Activated T-cell treated with anti-CD3 and anti-CD28 coated beads, Interleukin-2, amount 50 U/mL, for 4 hours (primary cell): ENCODE results near the gene RBBP8NL. TPM values are rescaled to one million over a fixed set of nuclear protein-coding genes. Genes with fewer than 3 reads are reported as not detected.

Experiments used
- ATAC-seq, 2 donors: fragments of 200-7000 bp; cut with Tn5 transposase; one replicate each; pipeline ENCODE4 v1.10.0; 2021
- DNase-seq: peaks from one replicate; pipeline ENCODE4 v3.0.0-alpha.2; 2020
- H3K27me3 Mint-ChIP-seq: one replicate; pipeline ENCODE4 v1.8.0; 2021; ENCODE audit warnings: low read depth, mixed read lengths
- H3K36me3 Mint-ChIP-seq: one replicate; pipeline ENCODE4 v1.8.0; 2022; ENCODE audit warnings: mixed read lengths; ENCODE audit not compliant: insufficient read depth
- H3K4me1 Mint-ChIP-seq: one replicate; pipeline ENCODE4 v1.8.0; 2021; ENCODE audit warnings: low read depth, mixed read lengths
- H3K4me3 Mint-ChIP-seq: one replicate; pipeline ENCODE4 v1.8.0; 2021; ENCODE audit warnings: mild to moderate bottlenecking, moderate library complexity, mixed read lengths
- H3K9me3 Mint-ChIP-seq: one replicate; pipeline ENCODE4 v1.8.0; 2021; ENCODE audit warnings: mixed read lengths
- total RNA-seq, 3 donors: library from RNA; stranded (reverse); gene quantifications; one replicate each; pipeline ENCODE4 v1.2.1, GENCODE V29; 2021

Gene RBBP8NL
- total RNA-seq, 3 donors from 2014 or later = not detected

DNA sequence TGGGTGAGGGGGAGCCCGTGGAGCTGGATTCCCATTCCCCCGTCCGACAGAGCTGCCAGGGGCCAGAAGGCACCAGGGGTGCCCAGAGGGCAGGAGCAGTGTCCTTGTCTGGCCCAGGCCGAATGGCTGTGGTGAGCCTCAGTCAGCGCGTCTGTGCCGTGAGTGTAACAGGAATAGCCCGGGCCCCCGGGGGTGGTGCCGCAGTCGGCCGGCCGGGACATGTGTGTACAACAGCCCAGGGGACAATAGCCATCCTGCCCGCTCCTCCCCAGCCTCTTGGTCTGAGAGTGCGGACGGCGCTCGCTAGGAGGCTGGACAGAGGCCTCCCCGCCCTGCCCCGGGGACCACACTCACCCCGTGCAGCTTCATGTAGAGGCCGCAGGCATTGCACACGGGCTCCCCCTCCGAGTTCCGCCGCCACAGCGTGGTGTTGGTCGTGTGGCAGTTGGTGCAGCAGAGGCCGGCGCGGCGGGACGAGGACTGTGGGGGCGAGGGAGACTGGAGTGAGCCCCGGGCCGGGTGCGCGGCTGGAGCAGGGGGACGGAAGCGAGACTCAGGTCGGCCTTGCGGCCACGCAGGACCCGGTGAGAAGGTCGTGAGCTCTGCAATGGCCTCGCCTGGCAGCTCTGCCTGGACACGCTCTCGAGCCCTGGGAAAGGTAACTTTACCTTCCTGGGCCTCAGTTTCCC is 38.9 kb upstream of the RBBP8NL start:
- no peak for ATAC-seq
- Mint-ChIP-seq H3K4me1 (no peaks in the 10 kb centered on the region), H3K36me3 (no peaks in the 10 kb centered on the region)

GRCh38 chr20:62464990-62465389 is 37.7 kb upstream of the RBBP8NL start:
- H3K27me3 Mint-ChIP-seq = peaks cover 10% of the 10 kb centered on the region
- no peak overlapping the region for H3K4me3 Mint-ChIP-seq
- no peak for DNase-seq
- H3K4me1 Mint-ChIP-seq = no peaks in the 10 kb centered on the region
- H3K36me3 Mint-ChIP-seq = no peaks in the 10 kb centered on the region
- no peak for ATAC-seq
- H3K9me3 Mint-ChIP-seq = no peaks in the 10 kb centered on the region

More for the DNA sequence above, 38.9 kb upstream of the RBBP8NL start:
- no peak for DNase-seq
- H3K9me3 Mint-ChIP-seq = no peaks in the 10 kb centered on the region
- peaks cover 12% of the 10 kb centered on the region for H3K27me3 Mint-ChIP-seq
- no peak overlapping the region for H3K4me3 Mint-ChIP-seq

DNA sequence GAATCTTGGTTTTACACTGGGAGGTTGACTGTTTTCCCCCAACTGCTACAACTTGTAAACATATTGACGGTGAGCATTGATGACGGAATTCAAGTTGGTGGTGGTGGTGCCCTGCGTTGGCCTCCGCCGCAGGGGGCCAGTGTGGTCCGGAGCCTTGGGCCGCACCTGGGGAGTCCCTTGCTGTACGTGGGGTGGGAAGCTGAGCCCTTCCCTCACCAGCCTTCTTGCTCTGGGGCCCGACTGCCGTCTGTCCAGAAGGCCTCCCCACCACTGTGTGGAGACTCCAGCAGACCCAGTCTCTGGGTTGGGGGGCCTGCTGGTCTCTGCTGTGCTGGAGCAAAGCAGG is 37.1 kb upstream of the RBBP8NL start:
- no peaks in the 10 kb centered on the region for H3K4me1 Mint-ChIP-seq
- H3K4me3 Mint-ChIP-seq = no peak overlapping the region
- H3K9me3 Mint-ChIP-seq = no peaks in the 10 kb centered on the region
- H3K27me3 Mint-ChIP-seq = peaks cover 8% of the 10 kb centered on the region
- no peaks in the 10 kb centered on the region for H3K36me3 Mint-ChIP-seq
- no peak for ATAC-seq
- DNase-seq = no peak

GRCh38 chr20:62463651-62464424 is 36.5 kb upstream of the RBBP8NL start:
- no peak for ATAC-seq

DNA sequence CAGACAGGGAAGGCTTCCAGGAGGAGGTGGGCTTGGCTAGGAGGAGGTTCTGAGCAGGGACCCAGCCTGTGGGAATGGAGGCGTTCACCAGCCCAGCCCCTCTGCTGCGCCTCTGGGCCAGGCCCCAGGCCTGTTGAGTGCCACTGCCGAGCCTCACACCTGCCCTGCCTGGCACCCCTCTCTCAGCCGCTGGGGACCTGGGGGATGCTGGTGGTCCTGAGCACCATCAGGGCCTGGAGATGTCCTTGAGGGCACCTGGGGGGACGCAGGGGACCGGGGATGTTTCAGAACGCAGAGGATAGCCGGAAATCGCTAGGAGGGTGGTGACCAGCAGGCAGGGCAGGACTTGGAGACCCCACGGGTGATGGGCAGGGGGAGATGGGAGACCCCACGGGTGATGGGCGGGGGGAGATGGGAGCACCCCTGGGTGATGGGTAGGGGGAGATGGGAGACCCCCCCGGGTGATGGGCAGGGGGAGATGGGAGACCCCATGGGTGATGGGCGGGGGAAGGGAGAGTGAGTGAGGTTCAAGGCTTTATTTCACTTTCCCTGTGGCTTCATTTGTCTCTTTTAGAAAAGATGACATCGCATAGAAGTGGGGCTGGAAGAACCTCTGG is 35.7 kb upstream of the RBBP8NL start:
- Mint-ChIP-seq H3K4me3 (no peak overlapping the region), H3K27me3 (peaks cover 8% of the 10 kb centered on the region), H3K9me3 (no peaks in the 10 kb centered on the region), H3K4me1 (no peaks in the 10 kb centered on the region), H3K36me3 (no peaks in the 10 kb centered on the region)
- DNase-seq = no peak
- ATAC-seq = no peak

More at GRCh38 chr20:62463651-62464424, 36.5 kb upstream of the RBBP8NL start:
- Mint-ChIP-seq H3K27me3 (peaks cover 4% of the 10 kb centered on the region), H3K36me3 (no peaks in the 10 kb centered on the region), H3K4me3 (no peak overlapping the region), H3K4me1 (no peaks in the 10 kb centered on the region), H3K9me3 (no peaks in the 10 kb centered on the region)
- DNase-seq = no peak

DNA sequence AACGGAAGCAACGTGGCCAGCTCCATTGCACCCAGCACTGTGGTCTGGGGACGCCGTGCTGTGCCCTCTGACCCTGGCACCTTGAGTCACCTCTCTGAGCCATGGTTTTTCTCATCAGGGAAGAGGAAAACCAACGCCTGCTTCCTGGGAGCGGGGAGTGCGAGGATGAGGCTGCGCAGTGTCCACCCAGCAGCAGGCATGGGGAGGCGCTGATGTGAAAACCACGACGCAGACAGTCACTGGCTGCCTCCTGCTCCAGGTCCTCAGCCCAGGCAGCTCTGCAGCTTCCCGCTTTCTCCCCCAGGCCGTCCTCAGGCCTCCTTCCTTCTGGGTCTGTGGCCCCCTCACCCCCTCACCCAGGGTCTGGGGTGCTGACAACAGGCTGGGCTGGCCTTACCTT is 34.5 kb upstream of the RBBP8NL start:
- no peaks in the 10 kb centered on the region for H3K9me3 Mint-ChIP-seq
- H3K4me1 Mint-ChIP-seq = no peaks in the 10 kb centered on the region
- peaks cover 12% of the 10 kb centered on the region for H3K27me3 Mint-ChIP-seq
- no peak overlapping the region for H3K4me3 Mint-ChIP-seq
- DNase-seq = no peak
- no peaks in the 10 kb centered on the region for H3K36me3 Mint-ChIP-seq
- no peak for ATAC-seq

- ATAC-seq (no peak), DNase-seq (no peak)
- Mint-ChIP-seq H3K27me3 (peaks cover 16% of the 10 kb centered on the region), H3K36me3 (no peaks in the 10 kb centered on the region), H3K9me3 (no peaks in the 10 kb centered on the region), H3K4me3 (no peak overlapping the region), H3K4me1 (no peaks in the 10 kb centered on the region)
These were observed 33.8 kb upstream of the RBBP8NL start for GRCh38 chr20:62461157-62461556.

- no peaks in the 10 kb centered on the region for H3K9me3 Mint-ChIP-seq
- DNase-seq (no peak), ATAC-seq (no peak)
- H3K4me3 Mint-ChIP-seq = no peak overlapping the region
- peaks cover 16% of the 10 kb centered on the region for H3K27me3 Mint-ChIP-seq
- no peaks in the 10 kb centered on the region for H3K36me3 Mint-ChIP-seq
- no peaks in the 10 kb centered on the region for H3K4me1 Mint-ChIP-seq
These were observed 33.3 kb upstream of the RBBP8NL start for GRCh38 chr20:62460678-62461077.

- Mint-ChIP-seq H3K36me3 (no peaks in the 10 kb centered on the region), H3K9me3 (no peaks in the 10 kb centered on the region), H3K4me1 (no peaks in the 10 kb centered on the region), H3K4me3 (no peak overlapping the region), H3K27me3 (peaks cover 16% of the 10 kb centered on the region)
- DNase-seq = no peak
- ATAC-seq = no peak
These were observed 32.1 kb upstream of the RBBP8NL start for GRCh38 chr20:62459488-62459887.

DNA sequence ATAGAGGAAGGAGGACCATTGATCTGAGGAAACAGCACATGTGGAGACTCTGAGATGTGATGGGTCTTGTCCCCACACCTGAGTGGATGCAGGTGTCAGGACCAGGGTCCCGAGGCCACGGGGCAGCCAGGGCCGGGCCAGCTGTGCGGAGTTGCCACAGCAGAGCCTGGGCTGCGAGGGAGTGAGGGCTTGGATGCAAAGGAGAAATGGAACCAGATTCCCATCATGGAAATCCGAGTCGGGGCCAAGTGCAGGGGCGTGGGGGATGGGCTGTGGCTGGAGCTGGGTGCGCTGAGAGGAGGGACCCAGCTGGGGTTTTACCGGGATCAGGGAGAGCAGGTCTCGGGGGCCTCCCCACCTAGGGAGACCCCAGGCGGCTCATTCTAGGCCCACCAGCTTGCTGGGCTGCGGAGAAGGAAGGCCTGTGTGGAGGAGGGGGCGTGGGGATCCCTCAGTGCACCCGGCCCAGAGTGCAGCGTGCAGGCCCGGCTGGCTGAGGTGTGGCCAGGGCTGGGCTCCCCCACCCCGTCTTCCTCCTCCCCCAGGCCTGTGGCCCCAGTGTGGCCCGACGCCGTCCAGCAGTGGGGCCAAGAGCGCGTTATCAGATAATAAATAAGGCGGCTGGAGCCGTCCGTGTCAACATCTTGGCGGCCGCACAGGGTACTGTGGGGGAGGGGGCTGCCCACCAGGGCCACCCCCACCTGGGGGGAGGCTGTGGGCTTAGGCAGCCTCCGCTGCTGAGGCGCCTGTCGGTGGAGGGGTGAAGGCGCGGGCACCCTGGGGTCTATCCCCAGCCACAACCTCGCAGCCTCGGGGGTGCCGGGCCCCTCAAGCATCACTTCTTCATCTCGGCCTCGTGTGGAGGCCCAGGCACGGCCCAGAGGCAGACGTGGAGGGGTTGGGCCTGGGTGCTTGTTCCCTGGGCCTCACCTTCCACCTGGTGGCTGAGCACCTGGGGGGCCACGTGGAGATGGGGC is 31.2 kb upstream of the RBBP8NL start:
- Mint-ChIP-seq H3K27me3 (peaks cover 16% of the 10 kb centered on the region), H3K4me1 (no peaks in the 10 kb centered on the region), H3K36me3 (no peaks in the 10 kb centered on the region), H3K4me3 (no peak overlapping the region), H3K9me3 (no peaks in the 10 kb centered on the region)
- DNase-seq (no peak), ATAC-seq (no peak)

DNA sequence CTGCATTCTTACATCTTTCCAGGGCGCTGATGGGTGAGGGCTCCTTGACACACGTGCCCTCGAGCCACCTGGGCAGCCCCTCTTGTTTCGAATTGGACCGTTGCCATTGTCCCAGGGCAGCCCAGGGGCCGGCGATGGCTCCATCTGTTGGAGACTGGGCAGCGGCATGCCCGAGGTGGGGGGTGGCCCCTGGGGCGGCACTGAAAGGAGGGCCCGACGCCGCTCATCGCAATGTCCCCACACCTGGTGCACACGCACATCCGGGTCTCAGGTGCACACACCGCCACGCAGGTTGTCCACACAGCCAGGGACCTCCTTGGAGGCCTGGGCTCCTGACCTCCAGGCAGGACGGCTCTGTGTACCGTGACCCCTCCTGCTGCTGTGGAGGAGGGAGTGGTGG is 30.5 kb upstream of the RBBP8NL start:
- DNase-seq (no peak), ATAC-seq (no peak)
- no peaks in the 10 kb centered on the region for H3K36me3 Mint-ChIP-seq
- no peak overlapping the region for H3K4me3 Mint-ChIP-seq
- H3K9me3 Mint-ChIP-seq = no peaks in the 10 kb centered on the region
- no peaks in the 10 kb centered on the region for H3K4me1 Mint-ChIP-seq
- H3K27me3 Mint-ChIP-seq = peaks cover 16% of the 10 kb centered on the region

DNA sequence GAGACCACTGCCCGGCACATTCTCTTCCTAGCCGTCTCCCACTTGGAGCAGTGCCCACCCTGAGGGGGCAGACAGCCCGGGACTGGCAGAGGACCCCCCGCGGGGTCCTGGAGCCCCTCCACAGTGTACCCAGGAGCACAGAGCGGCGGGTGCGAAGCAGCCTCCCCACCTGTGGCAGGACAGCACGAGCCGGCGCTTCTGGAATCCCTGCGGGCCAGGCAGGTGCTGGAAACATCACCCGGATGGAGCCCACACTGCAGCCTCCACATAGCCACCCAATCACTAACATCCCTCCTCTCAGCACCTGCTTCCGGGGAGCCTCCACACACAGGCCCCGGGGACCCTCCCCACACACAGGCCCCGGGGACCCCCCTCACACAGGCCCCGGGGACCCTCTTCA is 29.8 kb upstream of the RBBP8NL start:
- Mint-ChIP-seq H3K27me3 (peaks cover 19% of the 10 kb centered on the region), H3K4me3 (no peak overlapping the region), H3K4me1 (no peaks in the 10 kb centered on the region), H3K9me3 (no peaks in the 10 kb centered on the region), H3K36me3 (no peaks in the 10 kb centered on the region)
- DNase-seq (no peak), ATAC-seq (no peak)

DNA sequence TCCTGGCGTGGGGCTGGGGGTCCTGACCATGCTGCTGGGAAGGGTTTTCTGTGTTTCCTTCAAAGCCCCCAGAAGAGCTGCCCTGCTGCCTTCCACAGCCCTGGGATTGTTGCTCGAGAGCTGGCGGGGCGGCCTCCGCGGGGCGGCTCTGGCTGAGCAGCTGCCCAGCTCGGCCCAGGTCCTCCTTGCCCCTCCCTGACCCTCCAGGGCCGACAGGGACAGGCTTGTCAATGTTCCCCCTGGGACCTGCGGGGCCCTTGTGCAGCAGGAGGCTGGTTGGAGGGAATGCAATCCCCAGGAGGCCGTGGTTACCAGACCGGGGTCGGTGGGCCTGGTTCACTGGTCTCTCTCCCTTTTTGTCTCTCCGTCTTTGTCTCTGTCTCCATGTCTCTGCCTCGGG is 28.6 kb upstream of the RBBP8NL start:
- Mint-ChIP-seq H3K9me3 (no peaks in the 10 kb centered on the region), H3K4me1 (no peaks in the 10 kb centered on the region), H3K4me3 (no peak overlapping the region), H3K36me3 (no peaks in the 10 kb centered on the region), H3K27me3 (peaks cover 19% of the 10 kb centered on the region)
- ATAC-seq (no peak), DNase-seq (no peak)
